KOPT-K1 (cell line): ENCODE data around the gene EML1.
"Not testable (repeated sequence)": the region's sequence is repeated elsewhere in the genome, so short reads cannot be mapped to it uniquely, and the experiment has no call there.

ENCODE experiments used
- H3K27ac ChIP-seq: fragments of 200-600 bp; sonication (generic); 2 replicates; pipeline ENCODE4 v1.5.1; 2016; ENCODE audit warnings: antibody characterized with exemption, mild to moderate bottlenecking, low read depth, low read length; ENCODE audit not compliant: poor library complexity, severe bottlenecking
- H3K36me3 ChIP-seq: fragments of 200-600 bp; sonication (generic); 2 replicates; pipeline ENCODE4 v1.5.1; 2017; ENCODE audit warnings: antibody characterized with exemption, mild to moderate bottlenecking, low read length, moderate library complexity; ENCODE audit not compliant: insufficient read depth
- H3K9me3 ChIP-seq: fragments of 200-600 bp; sonication (generic); 2 replicates; pipeline ENCODE4 v1.5.1; 2017; ENCODE audit warnings: antibody characterized with exemption, low read length, mild to moderate bottlenecking; ENCODE audit not compliant: insufficient read depth, poor library complexity, severe bottlenecking

EML1 gene

GRCh38 chr14:99753225-99754140, 39.7 kb upstream of the EML1 start:
- Histone ChIP-seq H3K27ac (no peak overlapping the region), H3K36me3 (no peaks in the 10 kb centered on the region), H3K9me3 (no peaks in the 10 kb centered on the region)

DNA sequence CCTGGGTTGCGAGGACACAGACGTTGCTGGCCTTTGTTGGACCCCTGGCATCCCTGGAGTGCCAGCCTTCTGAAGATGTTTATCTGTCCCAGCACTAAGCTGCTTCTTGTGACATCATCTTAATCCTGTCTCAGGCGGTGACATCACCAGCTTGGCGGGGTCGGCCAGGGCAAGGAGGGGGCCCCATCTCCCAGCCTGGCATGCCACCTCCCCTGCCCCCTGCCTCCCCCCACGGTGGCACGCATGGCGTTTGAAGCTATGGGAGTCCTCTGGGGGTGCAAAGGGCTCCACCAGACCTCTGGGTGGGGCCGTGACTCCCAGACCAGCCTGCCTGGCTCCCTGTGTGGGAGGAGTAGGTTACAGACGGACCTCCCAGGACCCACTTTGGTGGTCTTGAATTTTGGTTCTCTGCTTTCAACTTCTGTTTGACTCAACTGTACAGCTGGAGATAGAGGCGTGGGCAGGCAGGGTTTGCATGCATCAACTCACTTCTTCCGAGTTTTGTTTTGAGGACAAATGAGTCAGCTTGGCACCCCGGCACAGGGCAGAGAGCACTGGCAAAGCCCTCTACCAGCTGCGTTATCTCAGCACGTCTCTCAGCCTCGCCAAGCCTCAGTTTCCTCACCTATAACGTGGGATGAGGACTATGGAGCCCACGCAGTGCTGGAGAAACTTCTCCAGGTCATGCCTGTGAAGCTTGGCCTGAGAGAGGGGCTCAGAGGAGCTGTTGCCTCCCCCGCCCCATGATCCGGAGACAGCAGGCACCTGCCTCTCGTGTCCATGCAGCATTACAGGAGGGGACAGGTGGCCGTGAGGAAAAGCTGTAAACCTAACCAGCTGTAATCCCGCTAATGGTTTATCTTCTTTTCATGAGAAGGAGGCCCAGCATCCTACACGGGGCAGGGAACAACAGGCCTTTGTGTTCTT, 38.8 kb upstream of the EML1 start:
- no peak overlapping the region for H3K27ac ChIP-seq
- no peaks in the 10 kb centered on the region for H3K36me3 ChIP-seq
- H3K9me3 ChIP-seq = no peaks in the 10 kb centered on the region

DNA sequence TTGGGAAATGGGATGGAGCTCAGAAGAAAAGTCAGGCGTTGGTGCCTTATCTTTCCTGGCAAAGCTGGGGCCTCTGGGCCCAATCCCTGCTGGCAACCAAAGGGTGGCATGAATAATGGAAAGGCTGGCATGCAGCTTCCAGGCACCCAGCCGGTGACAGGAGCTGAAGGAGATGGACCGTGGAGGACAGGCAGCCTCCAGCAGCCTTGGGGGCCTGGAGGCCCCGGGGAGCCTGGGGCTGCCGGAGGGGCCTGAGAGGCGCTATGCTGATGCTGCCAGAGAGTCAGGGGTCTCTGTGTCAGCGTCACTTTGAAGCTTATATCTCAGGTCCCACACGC, 38.2 kb upstream of the EML1 start:
- Histone ChIP-seq H3K36me3 (no peaks in the 10 kb centered on the region), H3K27ac (no peak overlapping the region), H3K9me3 (no peaks in the 10 kb centered on the region)

GRCh38 chr14:99755629-99756603, 37.3 kb upstream of the EML1 start:
- no peaks in the 10 kb centered on the region for H3K9me3 ChIP-seq
- H3K27ac ChIP-seq = no peak overlapping the region
- no peaks in the 10 kb centered on the region for H3K36me3 ChIP-seq

GRCh38 chr14:99756796-99757195, 36.4 kb upstream of the EML1 start:
- Histone ChIP-seq H3K36me3 (no peaks in the 10 kb centered on the region), H3K27ac (no peak overlapping the region), H3K9me3 (no peaks in the 10 kb centered on the region)

DNA sequence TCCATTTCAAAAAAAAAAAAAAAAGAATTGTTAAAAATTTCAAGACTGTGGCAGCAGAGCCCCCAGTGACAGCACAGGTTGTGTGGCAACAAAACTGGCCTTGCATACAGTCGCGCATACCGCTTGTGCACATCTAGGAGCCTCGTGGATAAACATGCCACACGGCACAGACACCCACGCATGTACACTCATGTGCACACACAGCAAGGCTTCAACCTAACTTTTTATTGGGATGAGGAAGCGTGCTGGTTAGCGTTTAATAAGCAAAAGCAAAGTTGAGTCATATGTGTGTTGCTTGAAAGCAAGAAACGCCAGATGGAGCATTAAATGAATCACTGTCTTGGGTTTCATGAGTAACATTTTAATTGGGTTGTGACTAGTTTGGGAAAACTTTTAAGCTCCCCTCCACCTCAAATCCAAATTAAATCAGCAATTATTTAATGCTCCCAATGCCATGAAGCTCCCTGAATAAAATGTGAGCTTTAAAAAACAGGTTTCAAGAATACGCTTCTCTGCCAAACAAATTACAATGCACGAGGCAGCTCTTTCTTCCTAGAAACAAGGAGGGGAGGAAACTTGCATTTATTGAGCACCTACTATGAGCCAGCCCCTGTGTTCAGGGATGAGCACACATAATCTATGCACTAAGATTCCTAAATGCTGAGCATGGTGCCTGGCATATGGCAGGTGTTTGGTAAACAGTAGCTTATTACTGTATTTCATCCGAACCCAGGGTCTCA, 35.7 kb upstream of the EML1 start:
- H3K27ac ChIP-seq = no peak overlapping the region
- H3K9me3 ChIP-seq = no peaks in the 10 kb centered on the region
- H3K36me3 ChIP-seq = no peaks in the 10 kb centered on the region

DNA sequence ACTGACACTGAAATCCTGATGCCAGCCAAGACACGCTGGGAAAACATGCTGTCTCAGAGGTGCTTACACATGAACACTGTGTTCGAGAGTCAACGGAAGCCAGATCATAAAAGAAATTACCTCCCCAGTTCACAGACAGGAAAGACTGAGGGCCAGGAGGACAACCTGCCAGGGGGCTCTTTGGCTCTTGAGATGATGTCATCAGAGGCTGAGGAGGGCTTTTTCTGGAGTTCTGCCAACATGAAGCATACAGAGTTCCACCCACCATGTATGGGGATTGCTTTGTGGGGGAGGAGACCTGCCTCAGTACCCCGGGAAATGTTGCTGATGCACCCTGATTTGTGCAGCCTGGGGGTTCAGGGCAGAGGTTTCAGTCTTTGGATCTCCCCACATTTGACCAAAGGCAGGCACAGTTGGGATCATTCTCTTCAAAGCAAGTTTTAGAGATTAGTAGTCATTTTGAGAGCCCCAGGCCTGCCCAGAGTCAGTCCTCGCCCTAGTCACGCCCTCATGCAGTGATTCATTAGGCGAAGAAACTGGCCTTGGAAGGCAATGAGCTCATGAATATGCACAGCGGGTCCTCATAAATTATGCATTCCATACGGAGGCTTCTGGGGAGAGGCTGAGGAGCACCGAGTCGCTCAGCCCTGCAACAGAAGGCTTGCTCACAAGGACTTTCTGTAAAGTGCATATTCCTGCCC, 34.9 kb upstream of the EML1 start:
- no peaks in the 10 kb centered on the region for H3K9me3 ChIP-seq
- no peak overlapping the region for H3K27ac ChIP-seq
- no peaks in the 10 kb centered on the region for H3K36me3 ChIP-seq

GRCh38 chr14:99758872-99759545, 34.2 kb upstream of the EML1 start:
- Histone ChIP-seq H3K36me3 (no peaks in the 10 kb centered on the region), H3K9me3 (no peaks in the 10 kb centered on the region), H3K27ac (no peak overlapping the region)

DNA sequence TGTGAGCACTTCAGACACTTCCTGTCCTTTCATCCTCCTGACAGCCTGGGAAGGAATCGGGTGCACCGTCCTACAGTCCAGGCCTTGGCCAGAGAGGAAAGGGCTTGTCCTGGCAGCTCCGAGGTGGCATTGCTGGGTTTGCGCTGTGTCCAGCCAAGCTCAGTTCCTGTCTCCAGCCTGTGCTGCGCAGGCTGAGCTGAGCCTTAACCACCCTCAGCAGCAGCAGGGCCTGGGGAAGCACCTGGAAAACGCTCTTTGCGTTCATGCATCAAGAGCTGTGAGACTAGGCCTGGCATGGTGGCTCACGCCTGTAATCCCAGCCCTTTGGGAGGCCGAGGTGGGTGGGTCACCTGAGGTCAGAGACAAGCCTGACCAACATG, 33.7 kb upstream of the EML1 start:
- H3K36me3 ChIP-seq = no peaks in the 10 kb centered on the region
- H3K9me3 ChIP-seq = no peaks in the 10 kb centered on the region
- H3K27ac ChIP-seq = no peak overlapping the region

- no peaks in the 10 kb centered on the region for H3K9me3 ChIP-seq
- H3K27ac ChIP-seq = no peak overlapping the region
- no peaks in the 10 kb centered on the region for H3K36me3 ChIP-seq
These were observed 32.4 kb upstream of the EML1 start for GRCh38 chr14:99760817-99761216.

- H3K9me3 ChIP-seq, H3K27ac ChIP-seq, H3K36me3 ChIP-seq: not testable (repeated sequence)
These were observed 30.3 kb upstream of the EML1 start for GRCh38 chr14:99762911-99763310.

DNA sequence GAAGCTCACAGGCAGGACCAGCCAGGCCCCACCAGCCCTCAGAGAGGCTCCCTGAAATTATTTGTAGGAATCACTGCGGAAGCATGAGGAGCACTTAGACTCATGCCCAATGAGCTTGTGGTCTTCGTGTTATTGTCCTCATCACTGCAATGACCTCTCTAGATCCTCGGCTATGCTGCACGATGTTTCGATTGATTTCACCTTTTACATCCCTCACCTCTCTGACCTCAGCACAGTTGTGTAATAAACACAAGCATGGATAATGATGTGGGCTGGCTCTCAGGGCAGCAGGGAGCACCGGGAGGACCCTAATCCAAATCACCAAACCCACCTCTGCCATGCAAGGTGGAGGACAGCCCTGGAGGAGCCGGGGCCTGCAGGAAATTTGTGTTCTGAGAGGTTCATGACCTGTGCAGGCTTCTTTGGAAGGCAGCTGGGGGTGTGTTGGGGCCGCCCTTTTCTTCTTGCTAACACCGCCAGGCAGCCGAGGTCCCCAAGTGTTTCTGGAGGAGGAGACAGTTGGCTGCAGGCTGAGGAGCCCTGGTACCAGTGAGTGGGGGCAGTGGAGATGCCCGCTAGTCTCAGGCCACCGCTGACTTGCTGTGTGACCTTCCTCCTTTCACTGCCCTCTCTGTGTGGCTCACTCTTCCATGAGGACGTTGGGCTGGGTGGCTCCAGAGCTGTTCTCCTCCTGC, 29.5 kb upstream of the EML1 start:
- H3K9me3 ChIP-seq = no peaks in the 10 kb centered on the region

GRCh38 chr14:99764222-99764706, 28.9 kb upstream of the EML1 start:
- H3K36me3 ChIP-seq = no peaks in the 10 kb centered on the region
- H3K27ac ChIP-seq = no peak overlapping the region
- H3K9me3 ChIP-seq = no peaks in the 10 kb centered on the region

More for the DNA sequence above, 29.5 kb upstream of the EML1 start:
- no peak overlapping the region for H3K27ac ChIP-seq
- no peaks in the 10 kb centered on the region for H3K36me3 ChIP-seq
